HepG2 (cell line): ENCODE data around the gene LAG3. TPM values are rescaled to one million over a fixed set of nuclear protein-coding genes. Genes with fewer than 3 reads are reported as not detected.

Experiments
- NR0B2 ChIP-seq: sonication (generic); formaldehyde crosslinking; IDR thresholded peaks from 2 replicates; pipeline ENCODE4 v1.4.0; 2020; ENCODE audit warnings: mild to moderate bottlenecking, missing genetic modification reagents
- NR2C2 ChIP-seq: sonication (generic); formaldehyde crosslinking; IDR thresholded peaks from 2 replicates; pipeline ENCODE4 v1.4.0; 2020; ENCODE audit warnings: missing genetic modification reagents, mild to moderate bottlenecking, moderate library complexity, borderline replicate concordance
- NR2F6 ChIP-seq, 2 experiments: IDR thresholded peaks; 2 replicates each; pipeline ENCODE4 v1.6.1; 2016; ENCODE audit warnings: antibody characterized with exemption in 1 of 2, mild to moderate bottlenecking in 1 of 2
- RFX1 ChIP-seq: fragments of 450-650 bp; IDR thresholded peaks from 2 replicates; pipeline ENCODE4 v1.6.1; 2017
- SOX5 ChIP-seq: IDR thresholded peaks from 2 replicates; pipeline ENCODE4 v1.6.1; 2016; ENCODE audit warnings: borderline replicate concordance
- THAP11 ChIP-seq: IDR thresholded peaks from 2 replicates; pipeline ENCODE4 v1.6.1; 2016; ENCODE audit warnings: missing biosample characterization, missing genetic modification reagents
- ZBTB21 ChIP-seq: sonication (generic); formaldehyde crosslinking; IDR thresholded peaks from 2 replicates; pipeline ENCODE4 v1.4.0; 2020; ENCODE audit warnings: missing genetic modification reagents
- ZEB1 ChIP-seq: IDR thresholded peaks from 2 replicates; pipeline ENCODE4 v1.6.1; 2012; ENCODE audit warnings: mild to moderate bottlenecking, low read depth, inconsistent platforms; ENCODE audit not compliant: insufficient replicate concordance
- ZFP82 ChIP-seq: sonication (generic); formaldehyde crosslinking; IDR thresholded peaks from 2 replicates; pipeline ENCODE4 v1.5.1; 2020; ENCODE audit warnings: mild to moderate bottlenecking, missing genetic modification reagents, borderline replicate concordance
- ZNF318 ChIP-seq: sonication (generic); formaldehyde crosslinking; IDR thresholded peaks from 2 replicates; pipeline ENCODE4 v1.4.0; 2020; ENCODE audit warnings: mild to moderate bottlenecking, missing genetic modification reagents
- ZNF543 ChIP-seq: sonication (generic); formaldehyde crosslinking; IDR thresholded peaks from 2 replicates; pipeline ENCODE4 v1.4.0; 2020; ENCODE audit warnings: mild to moderate bottlenecking, missing genetic modification reagents
- ZNF577 ChIP-seq: sonication (generic); formaldehyde crosslinking; IDR thresholded peaks from 2 replicates; pipeline ENCODE4 v1.4.0; 2020; ENCODE audit warnings: mild to moderate bottlenecking, low read depth, missing genetic modification reagents, borderline replicate concordance
- ZNF749 ChIP-seq: sonication (generic); formaldehyde crosslinking; IDR thresholded peaks from 2 replicates; pipeline ENCODE4 v1.8.0; 2022; ENCODE audit warnings: mild to moderate bottlenecking, missing genetic modification reagents, moderate library complexity, borderline replicate concordance
- ZSCAN20 ChIP-seq: sonication (generic); formaldehyde crosslinking; IDR thresholded peaks from 2 replicates; pipeline ENCODE4 v1.4.0; 2020; ENCODE audit warnings: missing genetic modification reagents, mild to moderate bottlenecking, borderline replicate concordance
- polyA plus RNA-seq, 8 experiments: library from polyadenylated mRNA; depleted of rRNA in 3 of 8; stranded (reverse) in 7 of 8; unstranded in 1 of 8; fragments of >200 nt; fragmentation: Illumina TruSeq in 4 of 8; extraction: Trizol in 4 of 8; gene quantifications; 2 replicates each; pipeline versions ENCODE4 v1.2.1 to v1.2.3, GENCODE V29; 2011 to 2016; ENCODE audit warnings: low read depth in 4 of 8, missing spikeins in 1 of 8, mixed read lengths in 1 of 8; ENCODE audit not compliant: insufficient read depth in 1 of 8
- total RNA-seq, 5 experiments: library from RNA; depleted of rRNA; stranded (reverse); fragments of >200 nt; fragmentation: Illumina TruSeq; extraction: Trizol; gene quantifications; 2 replicates each; pipeline ENCODE4 v1.2.3, GENCODE V29; 2016; ENCODE audit warnings: low read depth in 1 of 5
- TF ChIP-seq, protein P1 (sequence below): sonication (generic); formaldehyde crosslinking; IDR thresholded peaks from 2 replicates; pipeline ENCODE4 v1.5.0; 2020; ENCODE audit warnings: mild to moderate bottlenecking, missing genetic modification reagents, moderate library complexity
- TF ChIP-seq, protein P2 (sequence below): sonication (generic); formaldehyde crosslinking; IDR thresholded peaks from 2 replicates; pipeline ENCODE4 v1.5.0; 2020; ENCODE audit warnings: mild to moderate bottlenecking, missing genetic modification reagents

LAG3 gene
- total and polyA plus RNA-seq, 2 of the 13 experiments (the other 11 are each of a cell fraction or from before 2014, with no cell fraction given) = 0.11 to 0.26 TPM

GRCh38 chr12:6752921-6753771 lies 19.2 kb upstream of the LAG3 start, which contains the start of gene MLF2 (continued):
- no peak for TF ChIP-seq ZNF318
- TF ChIP-seq ZNF749 (CRISPR knock-in tag) = peak; percentile 70; the same call in 1 of the 2 replicates
- TF ChIP-seq, protein P1, sequence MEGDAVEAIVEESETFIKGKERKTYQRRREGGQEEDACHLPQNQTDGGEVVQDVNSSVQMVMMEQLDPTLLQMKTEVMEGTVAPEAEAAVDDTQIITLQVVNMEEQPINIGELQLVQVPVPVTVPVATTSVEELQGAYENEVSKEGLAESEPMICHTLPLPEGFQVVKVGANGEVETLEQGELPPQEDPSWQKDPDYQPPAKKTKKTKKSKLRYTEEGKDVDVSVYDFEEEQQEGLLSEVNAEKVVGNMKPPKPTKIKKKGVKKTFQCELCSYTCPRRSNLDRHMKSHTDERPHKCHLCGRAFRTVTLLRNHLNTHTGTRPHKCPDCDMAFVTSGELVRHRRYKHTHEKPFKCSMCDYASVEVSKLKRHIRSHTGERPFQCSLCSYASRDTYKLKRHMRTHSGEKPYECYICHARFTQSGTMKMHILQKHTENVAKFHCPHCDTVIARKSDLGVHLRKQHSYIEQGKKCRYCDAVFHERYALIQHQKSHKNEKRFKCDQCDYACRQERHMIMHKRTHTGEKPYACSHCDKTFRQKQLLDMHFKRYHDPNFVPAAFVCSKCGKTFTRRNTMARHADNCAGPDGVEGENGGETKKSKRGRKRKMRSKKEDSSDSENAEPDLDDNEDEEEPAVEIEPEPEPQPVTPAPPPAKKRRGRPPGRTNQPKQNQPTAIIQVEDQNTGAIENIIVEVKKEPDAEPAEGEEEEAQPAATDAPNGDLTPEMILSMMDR = peak; percentile 33
- no peak for TF ChIP-seq ZSCAN20 (CRISPR knock-in tag)
- peak; percentile 71 for TF ChIP-seq THAP11 (CRISPR knock-in tag)
- TF ChIP-seq ZBTB21 (CRISPR knock-in tag) = peak; percentile 48
- TF ChIP-seq RFX1 = no peak
- TF ChIP-seq ZFP82 = peak; percentile 58; the same call in 1 of the 2 replicates
- peak; percentile 80 for TF ChIP-seq NR2C2 (CRISPR knock-in tag)
- TF ChIP-seq, protein P2, sequence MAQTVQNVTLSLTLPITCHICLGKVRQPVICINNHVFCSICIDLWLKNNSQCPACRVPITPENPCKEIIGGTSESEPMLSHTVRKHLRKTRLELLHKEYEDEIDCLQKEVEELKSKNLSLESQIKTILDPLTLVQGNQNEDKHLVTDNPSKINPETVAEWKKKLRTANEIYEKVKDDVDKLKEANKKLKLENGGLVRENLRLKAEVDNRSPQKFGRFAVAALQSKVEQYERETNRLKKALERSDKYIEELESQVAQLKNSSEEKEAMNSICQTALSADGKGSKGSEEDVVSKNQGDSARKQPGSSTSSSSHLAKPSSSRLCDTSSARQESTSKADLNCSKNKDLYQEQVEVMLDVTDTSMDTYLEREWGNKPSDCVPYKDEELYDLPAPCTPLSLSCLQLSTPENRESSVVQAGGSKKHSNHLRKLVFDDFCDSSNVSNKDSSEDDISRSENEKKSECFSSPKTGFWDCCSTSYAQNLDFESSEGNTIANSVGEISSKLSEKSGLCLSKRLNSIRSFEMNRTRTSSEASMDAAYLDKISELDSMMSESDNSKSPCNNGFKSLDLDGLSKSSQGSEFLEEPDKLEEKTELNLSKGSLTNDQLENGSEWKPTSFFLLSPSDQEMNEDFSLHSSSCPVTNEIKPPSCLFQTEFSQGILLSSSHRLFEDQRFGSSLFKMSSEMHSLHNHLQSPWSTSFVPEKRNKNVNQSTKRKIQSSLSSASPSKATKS (CRISPR knock-in tag) = no peak
- peak; percentile 24; the same call in 1 of the 2 replicates for TF ChIP-seq SOX5 (CRISPR knock-in tag)
- no peak for TF ChIP-seq ZEB1
- TF ChIP-seq ZNF543 (CRISPR knock-in tag) = peak; percentile 94
- TF ChIP-seq ZNF577 (CRISPR knock-in tag) = no peak
- no peak for TF ChIP-seq NR2F6 (IDR thresholded peaks at IDR 0.05)
- peak; percentile 13; the same call in 1 of the 2 replicates for TF ChIP-seq NR2F6 (CRISPR knock-in tag; IDR thresholded peaks at IDR 0.05)
- TF ChIP-seq NR0B2 (CRISPR knock-in tag) = peak; percentile 65; the same call in 1 of the 2 replicates
